ENCODE results near the gene LMF1. TPM values are rescaled to one million over a fixed set of nuclear protein-coding genes. Genes with fewer than 3 reads are reported as not detected.

The LMF1 gene
- total and polyA plus RNA-seq, 2 donors, result 9.8 to 16.8 TPM

- no peak overlapping the region for H3K27ac ChIP-seq (ENCODE audit: low read depth)
- H3K4me1 ChIP-seq (ENCODE audit: insufficient read depth), result no peaks in the 10 kb centered on the region
- DNase-seq (ENCODE audit: extremely low spot score), result no peak
- WGBS, result 76% methylated on average over 4 of the region's 4 CpGs
- no peaks in the 10 kb centered on the region for H3K36me3 ChIP-seq (ENCODE audit: insufficient read depth)
- H3K4me3 ChIP-seq (ENCODE audit: low read depth, low read length), result no peak overlapping the region
These were observed 56.3 kb downstream of the LMF1 start for GRCh38 chr16:914440-914839.

GRCh38 chr16:913817-914439, 56.9 kb downstream of the LMF1 start:
- H3K4me3 ChIP-seq (ENCODE audit: low read depth, low read length), result no peak overlapping the region
- DNase-seq (ENCODE audit: extremely low spot score), result no peak
- no peaks in the 10 kb centered on the region for H3K36me3 ChIP-seq (ENCODE audit: insufficient read depth)
- 92% methylated on average over 26 of the region's 26 CpGs for WGBS
- H3K27ac ChIP-seq (ENCODE audit: low read depth), result no peak overlapping the region
- no peaks in the 10 kb centered on the region for H3K4me1 ChIP-seq (ENCODE audit: insufficient read depth)

- H3K36me3 ChIP-seq (ENCODE audit: insufficient read depth), result no peaks in the 10 kb centered on the region
- H3K27ac ChIP-seq (ENCODE audit: low read depth), result no peak overlapping the region
- WGBS, result 86% methylated on average over 56 of the region's 56 CpGs
- H3K4me1 ChIP-seq (ENCODE audit: insufficient read depth), result no peaks in the 10 kb centered on the region
- no peak for DNase-seq (ENCODE audit: extremely low spot score)
- H3K4me3 ChIP-seq (ENCODE audit: low read depth, low read length), result no peak overlapping the region
These were observed 57.8 kb downstream of the LMF1 start for GRCh38 chr16:912684-913613.

- Histone ChIP-seq H3K27ac (ENCODE audit: low read depth) (no peak overlapping the region), H3K36me3 (ENCODE audit: insufficient read depth) (no peaks in the 10 kb centered on the region), H3K4me3 (ENCODE audit: low read depth, low read length) (no peak overlapping the region), H3K4me1 (ENCODE audit: insufficient read depth) (no peaks in the 10 kb centered on the region)
- no peak for DNase-seq (ENCODE audit: extremely low spot score)
- WGBS, result 92% methylated on average over 19 of the region's 19 CpGs
These were observed 58.5 kb downstream of the LMF1 start for GRCh38 chr16:912322-912683.

GRCh38 chr16:911604-912321, 59.0 kb downstream of the LMF1 start:
- Histone ChIP-seq H3K4me3 (ENCODE audit: low read depth, low read length) (no peak overlapping the region), H3K27ac (ENCODE audit: low read depth) (no peak overlapping the region), H3K36me3 (ENCODE audit: insufficient read depth) (no peaks in the 10 kb centered on the region), H3K4me1 (ENCODE audit: insufficient read depth) (no peaks in the 10 kb centered on the region)
- WGBS, result 95% methylated on average over 24 of the region's 24 CpGs
- no peak for DNase-seq (ENCODE audit: extremely low spot score)

GRCh38 chr16:911101-911500, 59.7 kb downstream of the LMF1 start:
- no peaks in the 10 kb centered on the region for H3K36me3 ChIP-seq (ENCODE audit: insufficient read depth)
- WGBS, result 90% methylated on average over 15 of the region's 15 CpGs

GRCh38 chr16:910181-910580, 60.6 kb downstream of the LMF1 start:
- H3K4me1 ChIP-seq (ENCODE audit: insufficient read depth), result no peaks in the 10 kb centered on the region
- no peak for DNase-seq (ENCODE audit: extremely low spot score)
- WGBS, result 81% methylated on average over 20 of the region's 20 CpGs
- no peaks in the 10 kb centered on the region for H3K36me3 ChIP-seq (ENCODE audit: insufficient read depth)
- H3K27ac ChIP-seq (ENCODE audit: low read depth), result no peak overlapping the region
- H3K4me3 ChIP-seq (ENCODE audit: low read depth, low read length), result no peak overlapping the region

More at GRCh38 chr16:911101-911500, 59.7 kb downstream of the LMF1 start:
- Histone ChIP-seq H3K4me1 (ENCODE audit: insufficient read depth) (no peaks in the 10 kb centered on the region), H3K27ac (ENCODE audit: low read depth) (no peak overlapping the region), H3K4me3 (ENCODE audit: low read depth, low read length) (no peak overlapping the region)
- DNase-seq (ENCODE audit: extremely low spot score), result no peak

GRCh38 chr16:909281-910000, 61.3 kb downstream of the LMF1 start:
- 96% methylated on average over 45 of the region's 45 CpGs for WGBS
- no peak for DNase-seq (ENCODE audit: extremely low spot score)

GRCh38 chr16:908526-909155, 62.1 kb downstream of the LMF1 start:
- no peak for DNase-seq (ENCODE audit: extremely low spot score)
- Histone ChIP-seq H3K36me3 (ENCODE audit: insufficient read depth) (no peaks in the 10 kb centered on the region), H3K27ac (ENCODE audit: low read depth) (no peak overlapping the region), H3K4me1 (ENCODE audit: insufficient read depth) (no peaks in the 10 kb centered on the region), H3K4me3 (ENCODE audit: low read depth, low read length) (no peak overlapping the region)
- 90% methylated on average over 15 of the region's 15 CpGs for WGBS

More at GRCh38 chr16:909281-910000, 61.3 kb downstream of the LMF1 start:
- Histone ChIP-seq H3K36me3 (ENCODE audit: insufficient read depth) (no peaks in the 10 kb centered on the region), H3K4me3 (ENCODE audit: low read depth, low read length) (no peak overlapping the region), H3K27ac (ENCODE audit: low read depth) (no peak overlapping the region), H3K4me1 (ENCODE audit: insufficient read depth) (no peaks in the 10 kb centered on the region)

- H3K4me3 ChIP-seq (ENCODE audit: low read depth, low read length), result no peak overlapping the region
- WGBS, result 92% methylated on average over 7 of the region's 7 CpGs
- H3K4me1 ChIP-seq (ENCODE audit: insufficient read depth), result no peaks in the 10 kb centered on the region
- no peak overlapping the region for H3K27ac ChIP-seq (ENCODE audit: low read depth)
- H3K36me3 ChIP-seq (ENCODE audit: insufficient read depth), result no peaks in the 10 kb centered on the region
- no peak for DNase-seq (ENCODE audit: extremely low spot score)
These were observed 62.9 kb downstream of the LMF1 start for GRCh38 chr16:907842-908241.

- Histone ChIP-seq H3K4me1 (ENCODE audit: insufficient read depth) (no peaks in the 10 kb centered on the region), H3K27ac (ENCODE audit: low read depth) (no peak overlapping the region), H3K36me3 (ENCODE audit: insufficient read depth) (no peaks in the 10 kb centered on the region), H3K4me3 (ENCODE audit: low read depth, low read length) (no peak overlapping the region)
- 97% methylated on average over 15 of the region's 15 CpGs for WGBS
- no peak for DNase-seq (ENCODE audit: extremely low spot score)
These were observed 63.4 kb downstream of the LMF1 start for GRCh38 chr16:907361-907760.

GRCh38 chr16:906296-906695, 64.5 kb downstream of the LMF1 start:
- H3K27ac ChIP-seq (ENCODE audit: low read depth), result no peak overlapping the region
- H3K36me3 ChIP-seq (ENCODE audit: insufficient read depth), result no peaks in the 10 kb centered on the region
- no peaks in the 10 kb centered on the region for H3K4me1 ChIP-seq (ENCODE audit: insufficient read depth)
- no peak for DNase-seq (ENCODE audit: extremely low spot score)
- no peak overlapping the region for H3K4me3 ChIP-seq (ENCODE audit: low read depth, low read length)
- WGBS, result 97% methylated on average over 12 of the region's 12 CpGs
